Activated CD4-positive, alpha-beta T cell treated with anti-CD3 and anti-CD28 coated beads, Interleukin-2, amount 10 ng/mL, durations not matched to agents 24 days and 14 days (primary cell): ENCODE data around the gene SCFD2. TPM values are rescaled to one million over a fixed set of nuclear protein-coding genes. Genes with fewer than 3 reads are reported as not detected.
A peak's percentile ranks its signal among the peaks of the same experiment; 100 is the strongest.
"Not testable (repeated sequence)": the region's sequence is repeated elsewhere in the genome, so short reads cannot be mapped to it uniquely, and the experiment has no call there.

Source experiments
- DNase-seq: peaks from one replicate; pipeline ENCODE4 v3.0.0; 2022
- H3K27ac Mint-ChIP-seq: one replicate; pipeline ENCODE4 v1.8.0; 2022; ENCODE audit warnings: mild to moderate bottlenecking, mixed read lengths
- H3K27me3 Mint-ChIP-seq: one replicate; pipeline ENCODE4 v1.8.0; 2022; ENCODE audit warnings: mixed read lengths
- H3K36me3 Mint-ChIP-seq: one replicate; pipeline ENCODE4 v1.8.0; 2022; ENCODE audit warnings: low read depth, mild to moderate bottlenecking, mixed read lengths
- H3K4me1 Mint-ChIP-seq: one replicate; pipeline ENCODE4 v1.8.0; 2021; ENCODE audit warnings: mixed read lengths
- H3K4me3 Mint-ChIP-seq: one replicate; pipeline ENCODE4 v1.8.0; 2022; ENCODE audit warnings: mild to moderate bottlenecking, moderate library complexity, mixed read lengths
- H3K9me3 Mint-ChIP-seq: one replicate; pipeline ENCODE4 v1.8.0; 2021; ENCODE audit warnings: mixed read lengths
- intact Hi-C: fragments of 100-400 bp; cut with micrococcal nuclease; formaldehyde crosslinking; loops from one replicate; pipeline ENCODE4 v1.15.1; 2023
- total RNA-seq: library from RNA; stranded (reverse); gene quantifications from 2 replicates; pipeline ENCODE4 v1.2.3, GENCODE V29; 2022

The SCFD2 gene
- total RNA-seq, 1 donor from 2014 or later, result 39.9 TPM

- intact Hi-C loops, result no loop called here
- Mint-ChIP-seq H3K4me1 (peaks cover 8% of the 10 kb centered on the region), H3K4me3 (no peak overlapping the region), H3K27ac (no peak overlapping the region), H3K27me3 (no peaks in the 10 kb centered on the region), H3K9me3 (peaks cover 20% of the 10 kb centered on the region), H3K36me3 (peaks cover 3% of the 10 kb centered on the region)
- no peak for DNase-seq
Measured at GRCh38 chr4:53039741-53040458, 326.0 kb downstream of the SCFD2 start.

DNA sequence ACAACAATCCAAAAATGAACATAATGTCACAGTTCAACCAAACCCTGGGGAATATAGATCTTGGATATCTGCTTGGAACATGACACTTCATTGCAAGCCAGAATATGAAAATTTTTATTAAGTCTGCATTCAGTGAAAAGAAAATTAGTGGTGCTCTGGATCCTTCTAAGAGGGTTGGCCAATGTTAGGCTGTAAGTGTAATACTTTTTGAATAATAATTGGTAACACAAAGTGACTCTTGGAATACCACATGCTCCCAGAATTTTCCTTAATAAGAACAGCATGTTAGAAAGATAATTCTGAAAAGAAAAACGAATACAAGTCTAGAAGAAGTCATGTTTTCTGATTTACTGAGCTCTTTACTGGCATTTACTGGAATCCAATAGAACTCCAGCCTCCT is 328.0 kb downstream of the SCFD2 start:
- Mint-ChIP-seq H3K36me3 (peaks cover 11% of the 10 kb centered on the region), H3K4me1 (peaks cover 13% of the 10 kb centered on the region), H3K27ac (no peak overlapping the region), H3K27me3 (no peaks in the 10 kb centered on the region), H3K9me3 (peaks cover 33% of the 10 kb centered on the region), H3K4me3 (no peak overlapping the region)
- intact Hi-C loops, result no loop called here
- DNase-seq, result no peak

- Mint-ChIP-seq H3K27ac (peak overlapping the region; percentile 76), H3K36me3 (peaks cover 19% of the 10 kb centered on the region), H3K9me3 (peaks cover 33% of the 10 kb centered on the region), H3K4me3 (peak overlapping the region; percentile 26), H3K4me1 (peaks cover 12% of the 10 kb centered on the region)
- not testable (repeated sequence) for H3K27me3 Mint-ChIP-seq, DNase-seq
- intact Hi-C loops, result loop anchor here (1.0 to 5.0 kb wide), 6 partner anchors 44 to 344 kb away; partner anchors contain the start of gene FIP1L1
Measured at GRCh38 chr4:53032908-53033307, 333.0 kb downstream of the SCFD2 start.

GRCh38 chr4:53026233-53026632 is 339.6 kb downstream of the SCFD2 start:
- Mint-ChIP-seq H3K27ac (no peak overlapping the region), H3K4me1 (no peaks in the 10 kb centered on the region), H3K36me3 (peaks cover 7% of the 10 kb centered on the region), H3K9me3 (peaks cover 11% of the 10 kb centered on the region), H3K27me3 (no peaks in the 10 kb centered on the region), H3K4me3 (no peak overlapping the region)
- DNase-seq, result no peak
- intact Hi-C loops, result no loop called here

GRCh38 chr4:53023677-53024299 is 342.1 kb downstream of the SCFD2 start:
- Mint-ChIP-seq H3K4me3 (no peak overlapping the region), H3K27me3 (no peaks in the 10 kb centered on the region), H3K9me3 (peaks cover 4% of the 10 kb centered on the region), H3K4me1 (peaks cover 2% of the 10 kb centered on the region), H3K36me3 (peaks cover 3% of the 10 kb centered on the region), H3K27ac (no peak overlapping the region)
- DNase-seq, result no peak
- intact Hi-C loops, result no loop called here

DNA sequence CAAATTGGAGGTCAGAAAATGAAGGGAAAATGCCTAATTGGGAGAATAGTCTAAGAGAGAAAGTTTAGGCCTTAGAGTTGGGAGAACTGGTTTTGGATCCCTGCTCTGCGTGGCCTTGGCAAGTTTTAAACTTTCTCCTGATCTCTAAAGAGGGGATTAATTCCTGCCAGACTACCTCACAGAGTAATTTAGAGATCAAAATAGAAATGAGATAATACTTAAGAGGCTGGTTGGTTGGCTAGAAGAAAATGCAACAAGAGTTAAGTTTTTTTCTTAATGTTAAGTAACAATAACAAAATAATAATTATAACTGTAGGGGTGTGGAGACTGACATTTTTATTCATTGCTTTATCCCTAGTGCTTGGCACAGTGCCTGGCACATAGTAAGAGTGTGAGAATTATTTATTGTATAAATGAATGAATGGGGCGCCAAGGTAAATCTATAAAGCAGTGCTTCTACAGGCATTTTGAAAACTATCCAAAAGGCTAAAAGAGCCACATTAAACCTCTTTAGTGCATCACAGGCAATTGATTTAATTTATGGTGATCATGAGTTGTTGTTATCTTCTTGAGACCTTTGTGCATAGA is 343.3 kb downstream of the SCFD2 start:
- Mint-ChIP-seq H3K4me1 (peaks cover 2% of the 10 kb centered on the region), H3K36me3 (peaks cover 2% of the 10 kb centered on the region), H3K4me3 (no peak overlapping the region), H3K27me3 (no peaks in the 10 kb centered on the region), H3K27ac (no peak overlapping the region), H3K9me3 (peaks cover 4% of the 10 kb centered on the region)
- intact Hi-C loops, result no loop called here
- no peak for DNase-seq

- DNase-seq, result no peak
Measured at GRCh38 chr4:53021754-53022512, 343.9 kb downstream of the SCFD2 start.

DNA sequence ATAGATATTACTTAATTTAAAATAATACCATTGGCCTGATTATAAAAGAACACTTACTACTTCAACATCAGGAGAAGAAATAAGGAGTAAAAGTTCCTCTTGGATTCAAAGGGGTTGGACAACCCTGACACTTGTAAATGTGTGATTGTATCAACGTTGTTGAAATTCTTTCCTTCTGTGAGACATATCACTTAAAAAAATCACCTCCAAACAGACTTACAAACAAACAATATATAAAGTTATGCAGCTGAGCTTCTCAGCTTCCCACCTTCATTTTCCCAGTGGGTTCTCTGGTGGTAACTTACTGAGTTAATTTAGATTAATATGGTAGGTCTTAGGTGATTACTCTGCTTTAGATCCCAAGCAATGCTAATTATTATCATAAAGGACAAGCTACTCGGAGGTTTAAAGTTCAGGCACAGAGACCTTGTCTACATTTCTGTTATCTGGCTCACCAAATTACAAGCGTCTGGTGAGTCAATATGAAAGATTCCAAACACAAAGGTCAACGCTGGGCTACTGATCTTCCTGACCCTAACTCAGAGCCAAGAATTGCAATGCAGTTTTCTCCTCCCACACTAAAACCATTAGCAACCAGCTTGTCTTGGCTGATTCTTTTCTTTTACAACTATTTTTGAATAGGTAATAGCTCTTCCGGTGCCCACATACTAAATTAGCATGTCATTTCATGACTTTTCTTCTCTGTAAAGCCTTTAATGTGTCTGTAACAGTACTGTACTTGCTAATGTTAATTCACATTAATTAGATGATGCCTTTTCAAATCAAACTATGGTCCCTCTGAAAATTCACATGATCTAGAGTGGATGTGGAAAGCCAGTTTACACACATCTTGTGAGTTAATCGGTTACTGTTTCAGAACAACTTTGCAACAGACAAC is 346.1 kb downstream of the SCFD2 start:
- no peaks in the 10 kb centered on the region for H3K27me3 Mint-ChIP-seq
- no peak overlapping the region for H3K27ac Mint-ChIP-seq
- H3K4me3 Mint-ChIP-seq, result no peak overlapping the region
- peaks cover 2% of the 10 kb centered on the region for H3K36me3 Mint-ChIP-seq
- no peak for DNase-seq
- intact Hi-C loops, result loop anchor here (5.0 to 10.0 kb wide), 6 partner anchors 93 to 1215 kb away; partner anchors contain the start of gene SCFD2
- peaks cover 4% of the 10 kb centered on the region for H3K9me3 Mint-ChIP-seq
- H3K4me1 Mint-ChIP-seq, result peaks cover 2% of the 10 kb centered on the region

More at GRCh38 chr4:53021754-53022512, 343.9 kb downstream of the SCFD2 start:
- H3K9me3 Mint-ChIP-seq, result peaks cover 4% of the 10 kb centered on the region
- no peak overlapping the region for H3K4me3 Mint-ChIP-seq
- peaks cover 2% of the 10 kb centered on the region for H3K4me1 Mint-ChIP-seq
- H3K36me3 Mint-ChIP-seq, result peaks cover 2% of the 10 kb centered on the region
- H3K27ac Mint-ChIP-seq, result no peak overlapping the region
- intact Hi-C loops, result no loop called here
- H3K27me3 Mint-ChIP-seq, result no peaks in the 10 kb centered on the region

DNA sequence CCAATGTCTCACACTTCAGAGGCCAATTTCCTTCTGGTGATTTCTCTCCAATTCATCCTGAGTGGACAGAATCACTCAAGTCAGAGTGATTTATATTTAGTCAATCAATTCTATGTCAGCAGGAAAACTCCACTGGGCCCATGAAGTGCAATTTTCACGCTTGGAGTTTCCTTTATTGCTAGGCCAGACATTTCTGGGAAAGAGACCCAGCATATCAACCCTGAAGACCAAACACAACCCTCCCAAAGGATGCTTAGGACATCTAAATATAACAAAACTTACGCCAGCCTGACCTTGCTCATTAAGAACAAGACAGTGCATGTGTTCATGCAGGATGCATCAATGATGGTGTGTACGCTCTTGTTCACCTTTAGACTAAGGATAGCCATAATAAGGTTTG is 347.4 kb downstream of the SCFD2 start:
- intact Hi-C loops, result loop anchor here (5.0 to 10.0 kb wide), 6 partner anchors 94 to 1216 kb away; partner anchors contain the start of gene SCFD2
- no peak overlapping the region for H3K4me3 Mint-ChIP-seq
- H3K36me3 Mint-ChIP-seq, result peaks cover 2% of the 10 kb centered on the region
- peaks cover 4% of the 10 kb centered on the region for H3K9me3 Mint-ChIP-seq
- no peak overlapping the region for H3K27ac Mint-ChIP-seq
- peaks cover 2% of the 10 kb centered on the region for H3K4me1 Mint-ChIP-seq
- no peaks in the 10 kb centered on the region for H3K27me3 Mint-ChIP-seq
- DNase-seq, result no peak

- Mint-ChIP-seq H3K9me3 (peaks cover under 1% of the 10 kb centered on the region), H3K36me3 (peaks cover 2% of the 10 kb centered on the region), H3K27ac (peak overlapping the region; percentile 21), H3K27me3 (no peaks in the 10 kb centered on the region), H3K4me1 (peaks cover 23% of the 10 kb centered on the region), H3K4me3 (no peak overlapping the region)
- DNase-seq, result no peak
- intact Hi-C loops, result loop anchor here (5.0 to 10.0 kb wide), 6 partner anchors 96 to 1219 kb away; partner anchors contain the start of gene SCFD2
Measured at GRCh38 chr4:53016099-53016820, 349.6 kb downstream of the SCFD2 start.

DNA sequence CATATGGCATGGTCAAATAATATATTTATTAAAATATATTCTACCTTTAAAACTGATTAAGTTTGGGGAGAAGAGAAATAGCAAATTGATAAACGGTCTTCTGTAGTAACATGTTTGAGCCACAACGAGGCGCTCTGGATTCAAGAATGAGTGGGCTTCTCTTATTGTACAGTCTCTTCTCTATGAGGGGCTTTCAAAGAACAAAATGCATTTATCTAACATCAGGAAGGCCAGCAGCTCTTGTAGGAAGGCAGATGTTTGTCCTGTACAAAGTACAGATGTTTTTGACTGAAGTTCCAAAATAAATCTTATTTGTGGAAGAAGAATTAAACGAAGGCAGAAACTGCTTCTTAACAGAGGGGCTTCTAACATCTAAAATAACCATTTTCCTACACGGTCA is 350.2 kb downstream of the SCFD2 start:
- intact Hi-C loops, result loop anchor here (5.0 to 10.0 kb wide), 6 partner anchors 97 to 1219 kb away; partner anchors contain the start of gene SCFD2
- Mint-ChIP-seq H3K9me3 (no peaks in the 10 kb centered on the region), H3K4me3 (no peak overlapping the region), H3K27me3 (no peaks in the 10 kb centered on the region), H3K27ac (peak overlapping the region; percentile 21), H3K4me1 (peaks cover 25% of the 10 kb centered on the region), H3K36me3 (peaks cover 2% of the 10 kb centered on the region)
- DNase-seq, result no peak

- intact Hi-C loops, result loop anchor here (5.0 to 10.0 kb wide), 6 partner anchors 97 to 1220 kb away; partner anchors contain the start of gene SCFD2
- no peaks in the 10 kb centered on the region for H3K27me3 Mint-ChIP-seq
Measured at GRCh38 chr4:53014881-53015280, 351.0 kb downstream of the SCFD2 start.

More at GRCh38 chr4:53014881-53015280, 351.0 kb downstream of the SCFD2 start:
- Mint-ChIP-seq H3K36me3 (peaks cover 2% of the 10 kb centered on the region), H3K27ac (no peak overlapping the region), H3K4me3 (no peak overlapping the region), H3K9me3 (no peaks in the 10 kb centered on the region), H3K4me1 (peaks cover 28% of the 10 kb centered on the region)
- DNase-seq, result no peak
